ENCODE data around the gene LILRA6.
"Not testable (repeated sequence)": the region's sequence is repeated elsewhere in the genome, so short reads cannot be mapped to it uniquely, and the experiment has no call there.

LILRA6 gene

GRCh38 chr19:54218960-54219661, 23.5 kb downstream of the LILRA6 start:
- no peak for TF ChIP-seq CTCF (IDR thresholded peaks at IDR 0.05; ENCODE audit: unreplicated experiment in 3 of 3)
- Mint-ChIP-seq H3K27me3 (ENCODE audit: low read depth) (peaks cover 8% of the 10 kb centered on the region), H3K9me3 (no peaks in the 10 kb centered on the region), H3K4me1 (peaks cover 8% of the 10 kb centered on the region), H3K4me3 (no peak overlapping the region), H3K36me3 (ENCODE audit: low read depth) (peaks cover 7% of the 10 kb centered on the region), H3K27ac (no peak overlapping the region)

GRCh38 chr19:54218259-54218658, 24.3 kb downstream of the LILRA6 start:
- H3K9me3 Mint-ChIP-seq, result no peaks in the 10 kb centered on the region
- H3K27ac Mint-ChIP-seq, result peak overlapping the region in 1 of 3 experiments; percentile 65
- H3K4me3 Mint-ChIP-seq, result no peak overlapping the region
- peaks cover 9% of the 10 kb centered on the region for H3K36me3 Mint-ChIP-seq (ENCODE audit: low read depth)
- peaks cover 6% of the 10 kb centered on the region for H3K4me1 Mint-ChIP-seq
- peaks cover 8% of the 10 kb centered on the region for H3K27me3 Mint-ChIP-seq (ENCODE audit: low read depth)
- no peak for TF ChIP-seq CTCF (IDR thresholded peaks at IDR 0.05; ENCODE audit: unreplicated experiment in 3 of 3)

GRCh38 chr19:54217517-54218247, 24.9 kb downstream of the LILRA6 start:
- peaks cover 14% of the 10 kb centered on the region for H3K36me3 Mint-ChIP-seq (ENCODE audit: low read depth)
- H3K4me1 Mint-ChIP-seq, result not testable (repeated sequence)

GRCh38 chr19:54216869-54217268, 25.7 kb downstream of the LILRA6 start:
- TF ChIP-seq CTCF (IDR thresholded peaks at IDR 0.05; ENCODE audit: unreplicated experiment in 3 of 3), result no peak
- H3K4me3 Mint-ChIP-seq, result no peak overlapping the region

More at GRCh38 chr19:54217517-54218247, 24.9 kb downstream of the LILRA6 start:
- not testable (repeated sequence) for H3K9me3 Mint-ChIP-seq; H3K27me3 Mint-ChIP-seq (ENCODE audit: low read depth); H3K4me3 Mint-ChIP-seq
- peak overlapping the region in 1 of 3 experiments; percentile 65 for H3K27ac Mint-ChIP-seq

GRCh38 chr19:54214734-54215133, 27.9 kb downstream of the LILRA6 start:
- not testable (repeated sequence) for H3K27ac Mint-ChIP-seq; H3K4me3 Mint-ChIP-seq; H3K9me3 Mint-ChIP-seq; H3K27me3 Mint-ChIP-seq (ENCODE audit: low read depth)
- peaks cover 17% of the 10 kb centered on the region for H3K4me1 Mint-ChIP-seq
- peaks cover 26% of the 10 kb centered on the region for H3K36me3 Mint-ChIP-seq (ENCODE audit: low read depth)

More at GRCh38 chr19:54216869-54217268, 25.7 kb downstream of the LILRA6 start:
- Mint-ChIP-seq H3K4me1 (peaks cover 4% of the 10 kb centered on the region), H3K27ac (no peak overlapping the region), H3K36me3 (ENCODE audit: low read depth) (peaks cover 16% of the 10 kb centered on the region), H3K27me3 (ENCODE audit: low read depth) (peaks cover 8% of the 10 kb centered on the region), H3K9me3 (no peaks in the 10 kb centered on the region)

GRCh38 chr19:54214217-54214616, 28.4 kb downstream of the LILRA6 start:
- not testable (repeated sequence) for H3K27ac Mint-ChIP-seq; H3K4me3 Mint-ChIP-seq; H3K27me3 Mint-ChIP-seq (ENCODE audit: low read depth); H3K9me3 Mint-ChIP-seq
- H3K36me3 Mint-ChIP-seq (ENCODE audit: low read depth), result peaks cover 27% of the 10 kb centered on the region
- H3K4me1 Mint-ChIP-seq, result peaks cover 19% of the 10 kb centered on the region

- Mint-ChIP-seq H3K27me3 (ENCODE audit: low read depth) (no peaks in the 10 kb centered on the region), H3K36me3 (ENCODE audit: low read depth) (peaks cover 45% of the 10 kb centered on the region), H3K4me1 (peaks cover 30% of the 10 kb centered on the region), H3K27ac (peak overlapping the region; percentile 33 to 90 (median 80)), H3K9me3 (no peaks in the 10 kb centered on the region), H3K4me3 (peak overlapping the region in 1 of 3 experiments; percentile 7)
- no peak for TF ChIP-seq CTCF (IDR thresholded peaks at IDR 0.05; ENCODE audit: unreplicated experiment in 3 of 3)
Observed at GRCh38 chr19:54211235-54211634, 31.4 kb downstream of the LILRA6 start.
